Measurements from ENCODE around the gene ALOX15B.

The ALOX15B gene

DNA sequence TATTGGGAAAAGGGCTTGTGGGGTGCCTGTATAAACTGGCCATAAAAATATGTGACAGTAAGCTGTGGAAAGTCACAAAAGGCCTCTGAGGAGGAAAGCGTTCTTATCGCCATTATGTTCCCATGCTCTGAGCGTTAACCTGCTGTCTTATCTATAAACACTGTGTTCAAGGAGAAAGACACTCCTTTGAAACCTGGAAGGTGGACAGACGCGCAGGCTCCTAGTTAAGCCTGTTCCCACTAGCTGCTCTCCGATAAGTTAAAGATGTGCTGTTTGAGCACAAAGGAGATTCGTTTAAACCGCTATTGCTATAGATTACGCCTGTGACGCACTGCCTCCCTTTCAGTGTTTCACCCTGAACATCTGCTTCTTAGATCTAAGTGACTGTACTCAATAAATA lies 43.4 kb downstream of the ALOX15B start:
- Histone ChIP-seq H3K27me3 (replicated peaks; ENCODE audit: insufficient read depth, low read length) (peaks cover 85% of the 10 kb centered on the region), H3K9me2 (replicated peaks; ENCODE audit: insufficient read depth, low read length) (no peaks in the 10 kb centered on the region), H3K36me3 (replicated peaks; ENCODE audit: insufficient read depth, low read length) (no peaks in the 10 kb centered on the region), H2AFZ (ENCODE audit: low read length) (no peak overlapping the region), H4K20me1 (ENCODE audit: insufficient read depth, low read length) (no peaks in the 10 kb centered on the region), H3K27ac (ENCODE audit: low read length) (no peak overlapping the region), H3K4me2 (ENCODE audit: low read depth, low read length) (no peak overlapping the region), H3K9ac (ENCODE audit: low read length) (no peak overlapping the region), H3K79me2 (ENCODE audit: low read length) (no peaks in the 10 kb centered on the region), H3K4me3 (ENCODE audit: low read length) (no peak overlapping the region), H3K4me1 (ENCODE audit: low read length) (peaks cover 3% of the 10 kb centered on the region; the same call in 1 of the 2 replicates), H3F3A (ENCODE audit: insufficient read depth, low read length) (no peaks in the 10 kb centered on the region), H3K9me3 (replicated peaks; ENCODE audit: insufficient read depth, low read length) (no peaks in the 10 kb centered on the region)
- TF ChIP-seq, protein P1, sequence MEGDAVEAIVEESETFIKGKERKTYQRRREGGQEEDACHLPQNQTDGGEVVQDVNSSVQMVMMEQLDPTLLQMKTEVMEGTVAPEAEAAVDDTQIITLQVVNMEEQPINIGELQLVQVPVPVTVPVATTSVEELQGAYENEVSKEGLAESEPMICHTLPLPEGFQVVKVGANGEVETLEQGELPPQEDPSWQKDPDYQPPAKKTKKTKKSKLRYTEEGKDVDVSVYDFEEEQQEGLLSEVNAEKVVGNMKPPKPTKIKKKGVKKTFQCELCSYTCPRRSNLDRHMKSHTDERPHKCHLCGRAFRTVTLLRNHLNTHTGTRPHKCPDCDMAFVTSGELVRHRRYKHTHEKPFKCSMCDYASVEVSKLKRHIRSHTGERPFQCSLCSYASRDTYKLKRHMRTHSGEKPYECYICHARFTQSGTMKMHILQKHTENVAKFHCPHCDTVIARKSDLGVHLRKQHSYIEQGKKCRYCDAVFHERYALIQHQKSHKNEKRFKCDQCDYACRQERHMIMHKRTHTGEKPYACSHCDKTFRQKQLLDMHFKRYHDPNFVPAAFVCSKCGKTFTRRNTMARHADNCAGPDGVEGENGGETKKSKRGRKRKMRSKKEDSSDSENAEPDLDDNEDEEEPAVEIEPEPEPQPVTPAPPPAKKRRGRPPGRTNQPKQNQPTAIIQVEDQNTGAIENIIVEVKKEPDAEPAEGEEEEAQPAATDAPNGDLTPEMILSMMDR (IDR thresholded peaks at IDR 0.05; ENCODE audit: low read length): no peak
- TF ChIP-seq EZH2phosphoT487 (IDR thresholded peaks at IDR 0.05; ENCODE audit: low read length): no peak
- no peak for DNase-seq

GRCh38 chr17:8084250-8084649 lies 45.4 kb downstream of the ALOX15B start:
- no peak for TF ChIP-seq EZH2 (optimal IDR thresholded peaks at IDR 0.05; ENCODE audit: low read depth, low read length)
- TF ChIP-seq EZH2phosphoT487 (IDR thresholded peaks at IDR 0.05; ENCODE audit: low read length): no peak
- TF ChIP-seq, protein P1 (IDR thresholded peaks at IDR 0.05; ENCODE audit: low read length): no peak
- Histone ChIP-seq H3K79me2 (ENCODE audit: low read length) (no peaks in the 10 kb centered on the region), H3K27ac (ENCODE audit: low read length) (no peak overlapping the region), H3K9me2 (replicated peaks; ENCODE audit: insufficient read depth, low read length) (no peaks in the 10 kb centered on the region), H3K9me3 (replicated peaks; ENCODE audit: insufficient read depth, low read length) (no peaks in the 10 kb centered on the region), H3K36me3 (replicated peaks; ENCODE audit: insufficient read depth, low read length) (no peaks in the 10 kb centered on the region), H3F3A (ENCODE audit: insufficient read depth, low read length) (no peaks in the 10 kb centered on the region), H2AFZ (ENCODE audit: low read length) (no peak overlapping the region), H3K9ac (ENCODE audit: low read length) (no peak overlapping the region), H3K4me2 (ENCODE audit: low read depth, low read length) (no peak overlapping the region), H3K4me1 (ENCODE audit: low read length) (peaks cover 3% of the 10 kb centered on the region; the same call in 1 of the 2 replicates), H3K4me3 (ENCODE audit: low read length) (no peak overlapping the region), H3K27me3 (replicated peaks; ENCODE audit: insufficient read depth, low read length) (peaks cover 96% of the 10 kb centered on the region), H4K20me1 (ENCODE audit: insufficient read depth, low read length) (no peaks in the 10 kb centered on the region)
- no peak for DNase-seq

DNA sequence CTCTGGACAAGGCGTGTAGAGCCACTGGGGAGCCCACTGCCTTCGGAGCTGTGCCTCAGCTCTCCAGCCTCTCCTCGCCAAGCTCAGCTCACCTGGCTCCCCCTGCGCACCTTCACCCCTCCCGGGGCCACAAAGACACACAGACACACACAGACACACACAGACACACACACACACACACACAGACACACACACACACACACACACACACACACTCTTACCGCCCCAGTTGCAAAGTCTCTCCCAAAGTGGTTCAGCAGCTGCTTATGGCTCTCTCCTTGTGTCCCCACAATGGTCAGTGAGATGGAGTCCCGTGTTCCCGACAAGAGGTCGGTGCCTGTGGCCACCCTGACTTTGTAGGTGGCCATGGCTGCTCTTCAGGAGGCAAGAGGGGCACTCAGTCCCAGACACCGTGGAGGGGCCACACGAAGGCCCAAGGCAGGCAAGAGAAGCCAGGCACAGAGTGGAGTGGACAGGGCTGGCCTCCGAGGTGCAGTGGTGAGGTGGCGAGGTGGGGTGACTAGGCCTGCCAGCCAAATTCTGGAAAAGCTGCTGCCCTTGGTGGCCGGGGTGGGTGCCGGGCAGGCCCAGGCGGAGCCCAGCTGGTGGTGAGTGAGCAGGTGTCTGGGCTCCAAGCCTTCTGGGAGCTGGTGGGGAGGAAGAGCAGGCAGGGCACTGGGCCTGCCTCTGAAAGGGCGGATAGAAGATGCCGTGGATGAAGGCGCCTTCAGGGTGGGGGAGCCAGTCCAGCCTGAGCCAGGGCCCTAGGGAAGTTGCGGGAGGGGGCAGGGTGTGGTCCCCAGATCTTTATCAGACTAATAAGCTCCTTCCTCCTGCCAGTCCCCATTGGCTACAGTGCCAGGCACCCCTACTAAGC lies 48.5 kb downstream of the ALOX15B start, which contains the start of gene ALOX12B:
Gene ALOX12B, minus strand, starts transcription at position 642 of the 877 bp plus-strand sequence. Its CDS starts 274 bp downstream, at position 368.
- Histone ChIP-seq H3F3A (ENCODE audit: insufficient read depth, low read length) (no peaks in the 10 kb centered on the region), H3K27me3 (replicated peaks; ENCODE audit: insufficient read depth, low read length) (peaks cover 98% of the 10 kb centered on the region), H3K4me3 (ENCODE audit: low read length) (no peak within 1 kb of the TSS), H3K4me1 (ENCODE audit: low read length) (no peaks in the 10 kb centered on the region), H3K9ac (ENCODE audit: low read length) (no peak within 1 kb of the TSS), H3K27ac (ENCODE audit: low read length) (no peak within 1 kb of the TSS), H3K79me2 (ENCODE audit: low read length) (no peaks in the 10 kb centered on the region), H3K9me2 (replicated peaks; ENCODE audit: insufficient read depth, low read length) (no peaks in the 10 kb centered on the region), H3K9me3 (replicated peaks; ENCODE audit: insufficient read depth, low read length) (no peaks in the 10 kb centered on the region), H3K36me3 (replicated peaks; ENCODE audit: insufficient read depth, low read length) (no peaks in the 10 kb centered on the region), H3K4me2 (ENCODE audit: low read depth, low read length) (no peak within 1 kb of the TSS), H2AFZ (ENCODE audit: low read length) (no peak within 1 kb of the TSS), H4K20me1 (ENCODE audit: insufficient read depth, low read length) (no peaks in the 10 kb centered on the region)
- DNase-seq: no peak
- TF ChIP-seq, protein P1 (IDR thresholded peaks at IDR 0.05; ENCODE audit: low read length): no peak
- TF ChIP-seq EZH2phosphoT487 (IDR thresholded peaks at IDR 0.05; ENCODE audit: low read length) (no peak), EZH2 (optimal IDR thresholded peaks at IDR 0.05; ENCODE audit: low read depth, low read length) (no peak)
